ENCODE results near the gene CCDC24.

- TF ChIP-seq CTCF (IDR thresholded peaks at IDR 0.05): no peak
- TF ChIP-seq POLR2AphosphoS5 (IDR thresholded peaks at IDR 0.05): no peak
- no peak for TF ChIP-seq POLR2A (IDR thresholded peaks at IDR 0.05)
These were observed 49.0 kb upstream of the CCDC24 start for GRCh38 chr1:43942411-43942810.
